Panc1 (cell line): ENCODE data around the gene TRABD2A. TPM values are rescaled to one million over a fixed set of nuclear protein-coding genes. Genes with fewer than 3 reads are reported as not detected.

Experiments used
- ATAC-seq: fragments of 200-7000 bp; cut with Tn5 transposase; 2 replicates; pipeline ENCODE4 v1.9.1; 2020; ENCODE audit warnings: mild to moderate bottlenecking, moderate library complexity
- BruUV-seq: library from RNA; stranded (reverse); fragments of 400-500 nt; replicated peaks from 2 replicates; lab custom pipeline; 2021; lab: Mats Ljungman, UMichigan
- CTCF ChIA-PET: fragments of 300-600 bp; sonication (Branson Sonifier 250); formaldehyde crosslinking; loops from one replicate; lab custom pipeline; 2022; ENCODE audit warnings: antibody characterized with exemption; lab: Charles Lee
- POLR2A ChIA-PET: fragments of 300-600 bp; sonication (Branson Sonifier 250); formaldehyde crosslinking; loops from one replicate; lab custom pipeline; 2022; ENCODE audit warnings: antibody characterized with exemption; lab: Charles Lee
- DNase-seq: peaks from one replicate; pipeline ENCODE4 v3.0.0-alpha.2; 2010; ENCODE audit warnings: low read depth, low spot score
- H3K27ac ChIP-seq: 2 replicates; pipeline ENCODE4 v1.5.1; 2011; ENCODE audit warnings: mild to moderate bottlenecking, low read length, inconsistent platforms
- H3K27me3 ChIP-seq: fragments of 200-500 bp; sonication (Bioruptor generic); 2 replicates; pipeline ENCODE4 v1.6.0; 2014; ENCODE audit warnings: low read length, inconsistent platforms; ENCODE audit not compliant: control insufficient read depth, insufficient read depth
- H3K36me3 ChIP-seq: fragments of 200-500 bp; sonication (Bioruptor generic); 2 replicates; pipeline ENCODE4 v1.5.1; 2014; ENCODE audit warnings: inconsistent platforms, mild to moderate bottlenecking, low read length, moderate library complexity; ENCODE audit not compliant: control insufficient read depth, insufficient read depth
- H3K4me1 ChIP-seq: 2 replicates; pipeline ENCODE4 v1.5.1; 2011; ENCODE audit warnings: inconsistent platforms, mild to moderate bottlenecking, low read length, moderate library complexity; ENCODE audit not compliant: control insufficient read depth, insufficient read depth
- H3K4me3 ChIP-seq, 2 experiments: 2 replicates each; pipeline ENCODE4 v1.5.1; 2011 to 2012; ENCODE audit warnings: low read depth in 2 of 2, low read length in 2 of 2, mild to moderate bottlenecking in 2 of 2, inconsistent platforms in 1 of 2, moderate library complexity in 1 of 2
- H3K9me3 ChIP-seq: fragments of 200-500 bp; sonication (Bioruptor generic); 2 replicates; pipeline ENCODE4 v1.5.1; 2014; ENCODE audit warnings: low read depth, mild to moderate bottlenecking, inconsistent platforms, low read length, moderate library complexity; ENCODE audit not compliant: control insufficient read depth, insufficient read depth
- POLR2AphosphoS5 ChIP-seq: IDR thresholded peaks from 2 replicates; pipeline ENCODE4 v1.6.1; 2012; ENCODE audit warnings: mild to moderate bottlenecking, low read depth, low read length, moderate library complexity
- SIN3A ChIP-seq: IDR thresholded peaks from 2 replicates; pipeline ENCODE4 v1.6.1; 2012; ENCODE audit warnings: low read depth, mild to moderate bottlenecking, low read length, moderate library complexity, borderline replicate concordance; ENCODE audit not compliant: insufficient read depth
- TCF7L2 ChIP-seq: IDR thresholded peaks from 2 replicates; pipeline ENCODE4 v1.6.1; 2011; ENCODE audit warnings: mild to moderate bottlenecking, low read depth, low read length, inconsistent platforms
- in situ Hi-C: cut with HindIII; loops from 2 replicates; pipeline ENCODE4 v1.10.0; 2016; ENCODE audit warnings: low sequenced_read_pairs, low pct_unique_long_range_greater_than_20kb
- intact Hi-C: fragments of 100-400 bp; cut with micrococcal nuclease; formaldehyde crosslinking; loops from one replicate; pipeline ENCODE4 v1.10.0; 2022; ENCODE audit not compliant: unreplicated experiment
- total RNA-seq: library from RNA; stranded (reverse); gene quantifications from one replicate; pipeline ENCODE4 v1.2.1, GENCODE V29; 2021; ENCODE audit not compliant: unreplicated experiment
- TF ChIP-seq, protein P1 (sequence below): fragments of 450-650 bp; IDR thresholded peaks from 2 replicates; pipeline ENCODE4 v1.5.1; 2017; ENCODE audit warnings: mild to moderate bottlenecking
- TF ChIP-seq, protein P2 (sequence below), 2 experiments: IDR thresholded peaks; 2 replicates each; pipeline ENCODE4 v1.6.1; 2011 to 2012; ENCODE audit warnings: low read depth in 2 of 2, control low read depth in 1 of 2, low read length in 1 of 2, mild to moderate bottlenecking in 1 of 2, moderate library complexity in 1 of 2; ENCODE audit not compliant: insufficient read depth in 1 of 2

TRABD2A gene
- total RNA-seq, 1 experiment from 2014 or later, result 1.7 TPM

DNA sequence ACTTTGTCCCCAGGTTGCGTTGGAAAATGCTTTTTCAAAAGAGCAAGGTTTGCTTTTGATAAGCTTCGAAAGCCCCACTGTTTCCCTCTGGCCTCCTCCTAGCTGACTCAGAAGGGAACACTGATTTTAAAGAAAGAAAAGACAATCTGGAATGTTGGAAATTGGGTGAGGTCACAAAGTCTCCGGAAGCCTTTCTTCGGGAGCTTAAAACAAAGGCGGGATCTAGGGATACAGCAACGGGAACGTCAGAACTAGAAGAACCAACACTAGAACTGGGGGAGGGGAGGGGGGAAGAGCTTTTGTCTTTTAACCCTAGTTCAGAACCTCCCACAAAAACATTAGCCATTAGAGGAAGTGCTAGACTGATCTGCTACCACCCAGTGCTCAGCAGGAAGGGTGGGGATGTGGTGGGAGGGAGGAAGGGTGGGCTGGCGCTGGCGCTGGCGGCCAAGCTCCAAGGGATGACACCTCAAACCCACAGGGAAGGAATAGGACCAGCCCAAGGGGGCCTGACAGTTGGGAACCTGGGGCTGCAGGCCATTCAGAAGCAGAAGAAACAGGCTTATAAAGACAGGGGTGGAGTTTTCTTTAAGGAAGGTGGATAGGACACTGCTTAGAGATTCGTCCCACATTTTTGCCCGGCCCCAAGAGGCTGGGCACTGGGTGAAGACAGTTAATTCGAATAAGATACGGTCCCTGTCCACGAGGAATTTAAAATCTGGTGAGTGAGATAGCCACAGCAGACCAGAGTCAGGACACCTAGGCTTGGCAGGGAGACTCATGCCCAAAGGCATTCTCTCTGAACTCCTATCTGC, 26.2 kb upstream of the TRABD2A start:
- H3K27ac ChIP-seq, result peak overlapping the region; percentile 76
- POLR2A ChIA-PET, result interaction anchor here (0.5 to 1.1 kb wide), 7 partner anchors 10 to 241 kb away, joined by 4 to 11 read pairs (median 7); no protein-coding TSS in a partner anchor
- no peaks in the 10 kb centered on the region for H3K27me3 ChIP-seq
- CTCF ChIA-PET, result interaction anchor here (0.6 to 1.0 kb wide), 3 partner anchors 13 to 43 kb away, joined by 3 to 13 read pairs (median 9); no protein-coding TSS in a partner anchor
- H3K4me3 ChIP-seq, result peak overlapping the region; percentile 82 to 99
- no peaks in the 10 kb centered on the region; the same call in 1 of the 2 replicates for H3K36me3 ChIP-seq
- no peak for DNase-seq
- H3K4me1 ChIP-seq, result peaks cover 18% of the 10 kb centered on the region
- ATAC-seq, result peak; percentile 48
- in situ Hi-C loops, result no loop called here
- TF ChIP-seq POLR2AphosphoS5, result peak; percentile 75
- TF ChIP-seq SIN3A, result no peak
- TF ChIP-seq, protein P1, sequence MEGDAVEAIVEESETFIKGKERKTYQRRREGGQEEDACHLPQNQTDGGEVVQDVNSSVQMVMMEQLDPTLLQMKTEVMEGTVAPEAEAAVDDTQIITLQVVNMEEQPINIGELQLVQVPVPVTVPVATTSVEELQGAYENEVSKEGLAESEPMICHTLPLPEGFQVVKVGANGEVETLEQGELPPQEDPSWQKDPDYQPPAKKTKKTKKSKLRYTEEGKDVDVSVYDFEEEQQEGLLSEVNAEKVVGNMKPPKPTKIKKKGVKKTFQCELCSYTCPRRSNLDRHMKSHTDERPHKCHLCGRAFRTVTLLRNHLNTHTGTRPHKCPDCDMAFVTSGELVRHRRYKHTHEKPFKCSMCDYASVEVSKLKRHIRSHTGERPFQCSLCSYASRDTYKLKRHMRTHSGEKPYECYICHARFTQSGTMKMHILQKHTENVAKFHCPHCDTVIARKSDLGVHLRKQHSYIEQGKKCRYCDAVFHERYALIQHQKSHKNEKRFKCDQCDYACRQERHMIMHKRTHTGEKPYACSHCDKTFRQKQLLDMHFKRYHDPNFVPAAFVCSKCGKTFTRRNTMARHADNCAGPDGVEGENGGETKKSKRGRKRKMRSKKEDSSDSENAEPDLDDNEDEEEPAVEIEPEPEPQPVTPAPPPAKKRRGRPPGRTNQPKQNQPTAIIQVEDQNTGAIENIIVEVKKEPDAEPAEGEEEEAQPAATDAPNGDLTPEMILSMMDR, result no peak
- no peaks in the 10 kb centered on the region for H3K9me3 ChIP-seq
- no TSS peak for BruUV-seq
- intact Hi-C loops, result no loop called here

DNA sequence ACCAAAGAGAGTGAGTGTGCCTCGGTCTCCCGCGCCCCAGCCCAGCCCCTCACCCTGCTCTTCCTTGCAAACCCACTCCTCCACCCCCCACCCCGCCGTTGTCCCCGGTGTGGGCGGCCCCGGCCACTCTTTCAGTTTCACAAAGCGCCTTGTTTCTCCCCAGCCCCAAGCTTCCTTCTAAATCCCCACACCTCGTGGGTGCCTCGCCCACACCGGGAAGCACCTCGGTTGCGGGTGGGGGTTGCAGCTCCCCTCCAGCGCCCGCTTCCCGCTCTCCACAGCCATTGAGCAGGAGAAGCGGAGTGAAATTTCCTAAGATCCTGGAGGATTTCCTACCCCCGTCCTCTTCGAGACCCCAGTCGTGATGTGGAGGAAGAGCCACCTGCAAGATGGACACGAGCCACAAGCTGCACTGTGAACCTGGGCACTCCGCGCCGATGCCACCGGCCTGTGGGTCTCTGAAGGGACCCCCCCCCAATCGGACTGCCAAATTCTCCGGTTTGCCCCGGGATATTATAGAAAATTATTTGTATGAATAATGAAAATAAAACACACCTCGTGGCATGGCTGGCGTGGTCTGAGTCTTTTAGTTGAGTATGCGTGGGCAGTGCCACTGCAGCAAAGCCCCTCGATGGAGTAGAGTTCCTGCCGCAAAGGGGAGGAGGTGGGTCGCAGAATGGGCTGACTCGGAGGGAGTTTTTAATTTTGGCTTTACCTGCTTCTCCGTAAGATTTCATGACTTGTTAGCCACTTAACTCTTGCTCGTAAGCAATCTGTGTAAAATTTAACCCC, 25.4 kb upstream of the TRABD2A start:
- TF ChIP-seq SIN3A (no peak), POLR2AphosphoS5 (no peak), TCF7L2 (no peak)
- TF ChIP-seq, protein P1, result no peak
- TF ChIP-seq, protein P2, sequence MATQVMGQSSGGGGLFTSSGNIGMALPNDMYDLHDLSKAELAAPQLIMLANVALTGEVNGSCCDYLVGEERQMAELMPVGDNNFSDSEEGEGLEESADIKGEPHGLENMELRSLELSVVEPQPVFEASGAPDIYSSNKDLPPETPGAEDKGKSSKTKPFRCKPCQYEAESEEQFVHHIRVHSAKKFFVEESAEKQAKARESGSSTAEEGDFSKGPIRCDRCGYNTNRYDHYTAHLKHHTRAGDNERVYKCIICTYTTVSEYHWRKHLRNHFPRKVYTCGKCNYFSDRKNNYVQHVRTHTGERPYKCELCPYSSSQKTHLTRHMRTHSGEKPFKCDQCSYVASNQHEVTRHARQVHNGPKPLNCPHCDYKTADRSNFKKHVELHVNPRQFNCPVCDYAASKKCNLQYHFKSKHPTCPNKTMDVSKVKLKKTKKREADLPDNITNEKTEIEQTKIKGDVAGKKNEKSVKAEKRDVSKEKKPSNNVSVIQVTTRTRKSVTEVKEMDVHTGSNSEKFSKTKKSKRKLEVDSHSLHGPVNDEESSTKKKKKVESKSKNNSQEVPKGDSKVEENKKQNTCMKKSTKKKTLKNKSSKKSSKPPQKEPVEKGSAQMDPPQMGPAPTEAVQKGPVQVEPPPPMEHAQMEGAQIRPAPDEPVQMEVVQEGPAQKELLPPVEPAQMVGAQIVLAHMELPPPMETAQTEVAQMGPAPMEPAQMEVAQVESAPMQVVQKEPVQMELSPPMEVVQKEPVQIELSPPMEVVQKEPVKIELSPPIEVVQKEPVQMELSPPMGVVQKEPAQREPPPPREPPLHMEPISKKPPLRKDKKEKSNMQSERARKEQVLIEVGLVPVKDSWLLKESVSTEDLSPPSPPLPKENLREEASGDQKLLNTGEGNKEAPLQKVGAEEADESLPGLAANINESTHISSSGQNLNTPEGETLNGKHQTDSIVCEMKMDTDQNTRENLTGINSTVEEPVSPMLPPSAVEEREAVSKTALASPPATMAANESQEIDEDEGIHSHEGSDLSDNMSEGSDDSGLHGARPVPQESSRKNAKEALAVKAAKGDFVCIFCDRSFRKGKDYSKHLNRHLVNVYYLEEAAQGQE (IDR thresholded peaks at IDR 0.05; ENCODE audit: insufficient read depth in 1 of 2, low read depth in 2 of 2, low read length in 1 of 2), result no peak
- intact Hi-C loops, result no loop called here
- CTCF ChIA-PET, result interaction anchor here (0.7 to 1.0 kb wide), 2 partner anchors 20 to 42 kb away, joined by 9 to 13 read pairs; no protein-coding TSS in a partner anchor

More for the DNA sequence above, 25.4 kb upstream of the TRABD2A start:
- ATAC-seq (peak; percentile 11), DNase-seq (no peak)
- in situ Hi-C loops, result no loop called here
- no peaks in the 10 kb centered on the region for H3K27me3 ChIP-seq
- H3K4me3 ChIP-seq, result peak overlapping the region; percentile 82 to 99
- peak overlapping the region; percentile 76 for H3K27ac ChIP-seq
- BruUV-seq, result TSS peak; percentile 100
- peaks cover 18% of the 10 kb centered on the region for H3K4me1 ChIP-seq
- POLR2A ChIA-PET, result interaction anchor here (0.6 to 1.1 kb wide), 6 partner anchors 11 to 240 kb away, joined by 4 to 11 read pairs (median 6); no protein-coding TSS in a partner anchor
- H3K9me3 ChIP-seq, result no peaks in the 10 kb centered on the region
- H3K36me3 ChIP-seq, result no peaks in the 10 kb centered on the region; the same call in 1 of the 2 replicates
